ENCODE results near the gene JUN. TPM values are rescaled to one million over a fixed set of nuclear protein-coding genes. Genes with fewer than 3 reads are reported as not detected.

The JUN gene
- total RNA-seq, 4 donors from 2014 or later: 137 to 458 (median 151) TPM

GRCh38 chr1:58783090-58783992 is 506 bp downstream of the JUN start:
- DNase-seq (ENCODE audit: low spot score in 2 of 2): peak; percentile 84 to 85
- TF ChIP-seq POLR2A (IDR thresholded peaks at IDR 0.05): peak in 1 of 2 donors; percentile 12
- TF ChIP-seq, protein P1, sequence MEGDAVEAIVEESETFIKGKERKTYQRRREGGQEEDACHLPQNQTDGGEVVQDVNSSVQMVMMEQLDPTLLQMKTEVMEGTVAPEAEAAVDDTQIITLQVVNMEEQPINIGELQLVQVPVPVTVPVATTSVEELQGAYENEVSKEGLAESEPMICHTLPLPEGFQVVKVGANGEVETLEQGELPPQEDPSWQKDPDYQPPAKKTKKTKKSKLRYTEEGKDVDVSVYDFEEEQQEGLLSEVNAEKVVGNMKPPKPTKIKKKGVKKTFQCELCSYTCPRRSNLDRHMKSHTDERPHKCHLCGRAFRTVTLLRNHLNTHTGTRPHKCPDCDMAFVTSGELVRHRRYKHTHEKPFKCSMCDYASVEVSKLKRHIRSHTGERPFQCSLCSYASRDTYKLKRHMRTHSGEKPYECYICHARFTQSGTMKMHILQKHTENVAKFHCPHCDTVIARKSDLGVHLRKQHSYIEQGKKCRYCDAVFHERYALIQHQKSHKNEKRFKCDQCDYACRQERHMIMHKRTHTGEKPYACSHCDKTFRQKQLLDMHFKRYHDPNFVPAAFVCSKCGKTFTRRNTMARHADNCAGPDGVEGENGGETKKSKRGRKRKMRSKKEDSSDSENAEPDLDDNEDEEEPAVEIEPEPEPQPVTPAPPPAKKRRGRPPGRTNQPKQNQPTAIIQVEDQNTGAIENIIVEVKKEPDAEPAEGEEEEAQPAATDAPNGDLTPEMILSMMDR (IDR thresholded peaks at IDR 0.05): no peak
- TF ChIP-seq POLR2AphosphoS5 (IDR thresholded peaks at IDR 0.05): no peak
- TF ChIP-seq EP300 (IDR thresholded peaks at IDR 0.05): no peak
- H3K9me3 ChIP-seq: no peaks in the 10 kb centered on the region
- peaks cover 7% of the 10 kb centered on the region for H3K36me3 ChIP-seq
- peak overlapping the region; percentile 88 for H3K4me3 ChIP-seq
- H3K27me3 ChIP-seq: no peaks in the 10 kb centered on the region
- H3K27ac ChIP-seq: peak overlapping the region; percentile 99
- WGBS: under 1% methylated on average over 40 of the region's 86 CpGs
- peaks cover 44% of the 10 kb centered on the region for H3K4me1 ChIP-seq

GRCh38 chr1:58782178-58783089 is 1.4 kb downstream of the JUN start:
- WGBS: 0% methylated on average over 31 of the region's 82 CpGs
- no peaks in the 10 kb centered on the region for H3K27me3 ChIP-seq
- DNase-seq (ENCODE audit: low spot score in 2 of 2): peak; percentile 82 to 85
- H3K36me3 ChIP-seq: peaks cover 7% of the 10 kb centered on the region
- TF ChIP-seq EP300 (IDR thresholded peaks at IDR 0.05) (peak; percentile 19), POLR2A (IDR thresholded peaks at IDR 0.05) (no peak), POLR2AphosphoS5 (IDR thresholded peaks at IDR 0.05) (peak in 1 of 3 donors; percentile 1)
- TF ChIP-seq, protein P1 (IDR thresholded peaks at IDR 0.05): peak in 1 of 2 donors; percentile 20
- peak overlapping the region; percentile 88 for H3K4me3 ChIP-seq
- peaks cover 44% of the 10 kb centered on the region for H3K4me1 ChIP-seq
- H3K27ac ChIP-seq: peak overlapping the region; percentile 99
- no peaks in the 10 kb centered on the region for H3K9me3 ChIP-seq

- peak in 1 of 2 donors; percentile 26 for TF ChIP-seq POLR2A (IDR thresholded peaks at IDR 0.05)
- peak; percentile 7 to 84 (median 61) for TF ChIP-seq POLR2AphosphoS5 (IDR thresholded peaks at IDR 0.05)
- TF ChIP-seq EP300 (IDR thresholded peaks at IDR 0.05): no peak
- TF ChIP-seq, protein P1 (IDR thresholded peaks at IDR 0.05): peak; percentile 38 to 47
- DNase-seq (ENCODE audit: low spot score in 2 of 2): peak; percentile 84
- WGBS: 1% methylated on average over 30 of the region's 32 CpGs
- peak overlapping the region; percentile 99 for H3K27ac ChIP-seq
- H3K4me3 ChIP-seq: peak overlapping the region; percentile 88
- peaks cover 7% of the 10 kb centered on the region for H3K36me3 ChIP-seq
- H3K27me3 ChIP-seq: no peaks in the 10 kb centered on the region
- H3K9me3 ChIP-seq: no peaks in the 10 kb centered on the region
- H3K4me1 ChIP-seq: peaks cover 41% of the 10 kb centered on the region
Observed at GRCh38 chr1:58781541-58782177, 2.2 kb downstream of the JUN start.

DNA sequence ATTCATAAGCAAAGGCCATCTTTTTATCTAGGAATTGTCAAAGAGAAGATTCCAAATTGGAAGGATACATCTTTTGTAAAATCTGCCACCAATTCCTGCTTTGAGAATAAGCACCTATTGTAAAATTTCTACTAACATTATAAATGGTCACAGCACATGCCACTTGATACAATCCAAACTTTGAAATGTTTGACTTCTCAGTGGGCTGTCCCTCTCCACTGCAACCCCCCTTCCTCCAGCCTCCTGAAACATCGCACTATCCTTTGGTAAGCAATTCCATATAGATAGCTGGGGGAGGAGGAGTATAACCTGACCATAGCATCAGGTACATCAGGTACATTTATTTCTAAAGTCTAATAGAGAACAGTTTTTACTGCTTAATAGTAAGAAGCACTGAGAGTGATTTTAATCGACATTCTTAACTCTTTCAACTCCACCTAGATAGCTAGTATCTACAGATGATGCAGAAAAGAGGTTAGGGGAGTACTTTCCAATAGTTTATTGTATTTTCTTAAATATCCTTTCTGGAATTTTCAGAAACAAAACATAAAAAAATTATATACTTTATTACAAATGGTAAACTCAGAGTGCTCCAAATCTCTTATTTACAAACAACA is 2.9 kb downstream of the JUN start:
- Histone ChIP-seq H3K27me3 (no peaks in the 10 kb centered on the region), H3K4me1 (peaks cover 34% of the 10 kb centered on the region), H3K36me3 (peaks cover 7% of the 10 kb centered on the region), H3K4me3 (peak overlapping the region; percentile 88), H3K27ac (peak overlapping the region; percentile 99), H3K9me3 (no peaks in the 10 kb centered on the region)
- TF ChIP-seq, protein P1 (IDR thresholded peaks at IDR 0.05): no peak
- TF ChIP-seq POLR2AphosphoS5 (IDR thresholded peaks at IDR 0.05) (peak in 1 of 3 donors; percentile 49), EP300 (IDR thresholded peaks at IDR 0.05) (no peak), POLR2A (IDR thresholded peaks at IDR 0.05) (peak in 1 of 2 donors; percentile 43)
- 28% methylated on average over 2 of the region's 2 CpGs for WGBS
- no peak for DNase-seq (ENCODE audit: low spot score in 2 of 2)
